Left renal pelvis (tissue), 4 donors: ENCODE results near the gene GYPA. TPM values are rescaled to one million over a fixed set of nuclear protein-coding genes. Genes with fewer than 3 reads are reported as not detected.
"Not testable (repeated sequence)": the region's sequence is repeated elsewhere in the genome, so short reads cannot be mapped to it uniquely, and the experiment has no call there.

Source experiments
- DNase-seq, 4 donors: peaks; one replicate each; pipeline ENCODE4 v3.0.0-alpha.2; 2013; ENCODE audit warnings: low read depth in 4 of 4, low spot score in 3 of 4
- polyA plus RNA-seq, 4 donors: library from polyadenylated mRNA; unstranded; fragments of 120-200 nt; gene quantifications; one replicate each; pipeline ENCODE4 v1.2.1, GENCODE V29; 2013; ENCODE audit not compliant: insufficient read length in 4 of 4

The GYPA gene
- 10 to 100 TPM in 1 of 4 donors, 1 to 10 TPM in 3; 1.4 to 36.7 (median 2.9) TPM for polyA plus RNA-seq

- DNase-seq: not testable (repeated sequence)
Measured at GRCh38 chr4:144140594-144141295, at the start of gene GYPA. Gene GYPA, minus strand, starts transcription at chr4:144140718. Its CDS starts 83 bp downstream, at chr4:144140635.

- DNase-seq: no peak
Measured at GRCh38 chr4:144190009-144190408, 49.5 kb upstream of the GYPA start.

GRCh38 chr4:144189121-144189520, 48.6 kb upstream of the GYPA start:
- DNase-seq: no peak

- no peak for DNase-seq
Measured at GRCh38 chr4:144185086-144185485, 44.6 kb upstream of the GYPA start.

- DNase-seq: no peak
Measured at GRCh38 chr4:144183165-144183564, 42.6 kb upstream of the GYPA start.

GRCh38 chr4:144181391-144181790, 40.9 kb upstream of the GYPA start:
- DNase-seq: no peak

- no peak for DNase-seq
Measured at GRCh38 chr4:144179152-144179739, 38.7 kb upstream of the GYPA start.

- no peak for DNase-seq
Measured at GRCh38 chr4:144178414-144178813, 37.9 kb upstream of the GYPA start.

- DNase-seq: no peak
Measured at GRCh38 chr4:144176476-144176875, 36.0 kb upstream of the GYPA start.

GRCh38 chr4:144174401-144175067, 34.0 kb upstream of the GYPA start:
- DNase-seq: peak; percentile 23 to 51 (median 32)

GRCh38 chr4:144171697-144172096, 31.2 kb upstream of the GYPA start:
- DNase-seq: no peak

- DNase-seq: no peak
Measured at GRCh38 chr4:144169211-144169610, 28.7 kb upstream of the GYPA start.

- DNase-seq: no peak
Measured at GRCh38 chr4:144154044-144154443, 13.5 kb upstream of the GYPA start.

- not testable (repeated sequence) for DNase-seq
Measured at GRCh38 chr4:144142690-144143326, 2.3 kb upstream of the GYPA start.

- no peak for DNase-seq
Measured at GRCh38 chr4:144141493-144141892, 975 bp upstream of the GYPA start.

- not testable (repeated sequence) for DNase-seq
Measured at GRCh38 chr4:144139991-144140390, 527 bp downstream of the GYPA start.

- not testable (repeated sequence) for DNase-seq
Measured at GRCh38 chr4:144139547-144139946, 971 bp downstream of the GYPA start.

GRCh38 chr4:144138239-144138638, 2.3 kb downstream of the GYPA start:
- DNase-seq: not testable (repeated sequence)

- DNase-seq: not testable (repeated sequence)
Measured at GRCh38 chr4:144137137-144137931, 3.2 kb downstream of the GYPA start.

GRCh38 chr4:144136189-144136588, 4.3 kb downstream of the GYPA start:
- DNase-seq: not testable (repeated sequence)
